B cell (primary cell): Measurements from ENCODE around the gene GH2.

Source experiments
- CTCF ChIP-seq: fragments of 200-600 bp; IDR thresholded peaks from one replicate; pipeline ENCODE4 v1.8.0; 2022; ENCODE audit warnings: antibody characterized with exemption, mild to moderate bottlenecking
- EZH2 ChIP-seq: IDR thresholded peaks from 2 replicates; pipeline ENCODE4 v1.6.1; 2012; ENCODE audit warnings: borderline replicate concordance, low read depth, mild to moderate bottlenecking, moderate library complexity, low read length; ENCODE audit not compliant: insufficient read depth, poor library complexity, severe bottlenecking

- TF ChIP-seq CTCF: no peak
- no peak for TF ChIP-seq EZH2
Measured at GRCh38 chr17:63918305-63918704, 36.6 kb upstream of the GH2 start.
